Subcutaneous adipose tissue (tissue), 4 donors: ENCODE results near the gene RTKN. TPM values are rescaled to one million over a fixed set of nuclear protein-coding genes. Genes with fewer than 3 reads are reported as not detected.

Experiments used
- CTCF ChIP-seq: fragments of 450-650 bp; IDR thresholded peaks from one replicate; pipeline ENCODE4 v1.5.1; 2016; ENCODE audit warnings: low read depth, mild to moderate bottlenecking, control low read depth, antibody characterized with exemption, moderate library complexity
- total RNA-seq, 4 donors: library from RNA; depleted of rRNA; stranded (reverse); fragments of >200 nt; gene quantifications; one replicate each; pipeline ENCODE4 v1.1.0, GENCODE V29; 2016

The RTKN gene
- total RNA-seq, 4 donors from 2014 or later, result 1.8 to 11.2 (median 8.2) TPM

- TF ChIP-seq CTCF, result no peak
Observed at GRCh38 chr2:74462786-74463105, 21.0 kb upstream of the RTKN start.

- no peak for TF ChIP-seq CTCF
Observed at GRCh38 chr2:74462054-74462785, 20.5 kb upstream of the RTKN start.

- TF ChIP-seq CTCF, result no peak
Observed at GRCh38 chr2:74461187-74462053, 19.7 kb upstream of the RTKN start.

GRCh38 chr2:74458938-74459363 lies 17.2 kb upstream of the RTKN start:
- no peak for TF ChIP-seq CTCF

- no peak for TF ChIP-seq CTCF
Observed at GRCh38 chr2:74458132-74458937, 16.6 kb upstream of the RTKN start, which contains the start of gene WBP1. TSS of gene WBP1 (plus strand) at chr2:74458438. CDS start at chr2:74458603, 165 bp downstream.

GRCh38 chr2:74457549-74458131 lies 15.9 kb upstream of the RTKN start:
- no peak for TF ChIP-seq CTCF
